Liver (tissue), 3 donors: ENCODE measurements around the gene ZFAND3.

Experiments
- ATF3 ChIP-seq: IDR thresholded peaks from 2 replicates; pipeline ENCODE4 v1.6.1; 2016; ENCODE audit warnings: antibody characterized with exemption
- CTCF ChIP-seq: fragments of 150-350 bp; IDR thresholded peaks from 2 replicates; pipeline ENCODE4 v1.5.1; 2017; ENCODE audit warnings: improper control_type of control experiment, low read depth, low read length; ENCODE audit not compliant: missing input control
- HNF4A ChIP-seq, 2 donors: conservative IDR thresholded peaks; 2 replicates each; pipeline ENCODE4 v1.6.1; 2016; ENCODE audit warnings: antibody characterized with exemption in 2 of 2, mild to moderate bottlenecking in 2 of 2
- MAX ChIP-seq: IDR thresholded peaks from 2 replicates; pipeline ENCODE4 v1.6.1; 2016; ENCODE audit warnings: antibody characterized with exemption
- REST ChIP-seq: IDR thresholded peaks from 2 replicates; pipeline ENCODE4 v1.6.1; 2016; ENCODE audit warnings: antibody characterized with exemption, mild to moderate bottlenecking
- SP1 ChIP-seq: IDR thresholded peaks from 2 replicates; pipeline ENCODE4 v1.6.1; 2018; ENCODE audit warnings: antibody characterized with exemption, mild to moderate bottlenecking
- donor health status: healthy.
- donor health status: healthy.

- TF ChIP-seq CTCF = no peak
- TF ChIP-seq SP1 = no peak
- TF ChIP-seq REST = no peak
- no peak for TF ChIP-seq HNF4A (conservative IDR thresholded peaks at IDR 0.05)
- TF ChIP-seq ATF3 = no peak
- no peak for TF ChIP-seq MAX
Observed at GRCh38 chr6:37840143-37840939, 20.8 kb downstream of the ZFAND3 start.
